Panc1 (cell line): Measurements from ENCODE around the gene MACROD1. TPM values are rescaled to one million over a fixed set of nuclear protein-coding genes. Genes with fewer than 3 reads are reported as not detected.
A peak's percentile ranks its signal among the peaks of the same experiment; 100 is the strongest.

Source experiments
- ATAC-seq: fragments of 200-7000 bp; cut with Tn5 transposase; 2 replicates; pipeline ENCODE4 v1.9.1; 2020; ENCODE audit warnings: mild to moderate bottlenecking, moderate library complexity
- Bru-seq: library from RNA; stranded (reverse); fragments of 400-500 nt; gene quantifications from one replicate; lab custom pipeline; 2021; lab: Mats Ljungman, UMichigan
- BruChase-seq, 2 experiments: library from RNA; stranded (reverse); fragments of 400-500 nt; gene quantifications; one replicate each; lab custom pipeline; 2021; lab: Mats Ljungman, UMichigan
- BruUV-seq: library from RNA; stranded (reverse); fragments of 400-500 nt; replicated peaks from 2 replicates; lab custom pipeline; 2021; lab: Mats Ljungman, UMichigan
- CTCF ChIA-PET: fragments of 300-600 bp; sonication (Branson Sonifier 250); formaldehyde crosslinking; loops from one replicate; lab custom pipeline; 2022; ENCODE audit warnings: antibody characterized with exemption; lab: Charles Lee
- POLR2A ChIA-PET: fragments of 300-600 bp; sonication (Branson Sonifier 250); formaldehyde crosslinking; loops from one replicate; lab custom pipeline; 2022; ENCODE audit warnings: antibody characterized with exemption; lab: Charles Lee
- DNase-seq: peaks from one replicate; pipeline ENCODE4 v3.0.0-alpha.2; 2010; ENCODE audit warnings: low read depth, low spot score
- H3K27ac ChIP-seq: 2 replicates; pipeline ENCODE4 v1.5.1; 2011; ENCODE audit warnings: mild to moderate bottlenecking, low read length, inconsistent platforms
- H3K27me3 ChIP-seq: fragments of 200-500 bp; sonication (Bioruptor generic); 2 replicates; pipeline ENCODE4 v1.6.0; 2014; ENCODE audit warnings: low read length, inconsistent platforms; ENCODE audit not compliant: control insufficient read depth, insufficient read depth
- H3K36me3 ChIP-seq: fragments of 200-500 bp; sonication (Bioruptor generic); 2 replicates; pipeline ENCODE4 v1.5.1; 2014; ENCODE audit warnings: inconsistent platforms, mild to moderate bottlenecking, low read length, moderate library complexity; ENCODE audit not compliant: control insufficient read depth, insufficient read depth
- H3K4me1 ChIP-seq: 2 replicates; pipeline ENCODE4 v1.5.1; 2011; ENCODE audit warnings: inconsistent platforms, mild to moderate bottlenecking, low read length, moderate library complexity; ENCODE audit not compliant: control insufficient read depth, insufficient read depth
- H3K4me3 ChIP-seq, 2 experiments: 2 replicates each; pipeline ENCODE4 v1.5.1; 2011 to 2012; ENCODE audit warnings: low read depth in 2 of 2, low read length in 2 of 2, mild to moderate bottlenecking in 2 of 2, inconsistent platforms in 1 of 2, moderate library complexity in 1 of 2
- H3K9me3 ChIP-seq: fragments of 200-500 bp; sonication (Bioruptor generic); 2 replicates; pipeline ENCODE4 v1.5.1; 2014; ENCODE audit warnings: low read depth, mild to moderate bottlenecking, inconsistent platforms, low read length, moderate library complexity; ENCODE audit not compliant: control insufficient read depth, insufficient read depth
- POLR2AphosphoS5 ChIP-seq: IDR thresholded peaks from 2 replicates; pipeline ENCODE4 v1.6.1; 2012; ENCODE audit warnings: mild to moderate bottlenecking, low read depth, low read length, moderate library complexity
- SIN3A ChIP-seq: IDR thresholded peaks from 2 replicates; pipeline ENCODE4 v1.6.1; 2012; ENCODE audit warnings: low read depth, mild to moderate bottlenecking, low read length, moderate library complexity, borderline replicate concordance; ENCODE audit not compliant: insufficient read depth
- TCF7L2 ChIP-seq: IDR thresholded peaks from 2 replicates; pipeline ENCODE4 v1.6.1; 2011; ENCODE audit warnings: mild to moderate bottlenecking, low read depth, low read length, inconsistent platforms
- in situ Hi-C: cut with HindIII; loops from 2 replicates; pipeline ENCODE4 v1.10.0; 2016; ENCODE audit warnings: low sequenced_read_pairs, low pct_unique_long_range_greater_than_20kb
- intact Hi-C: fragments of 100-400 bp; cut with micrococcal nuclease; formaldehyde crosslinking; loops from one replicate; pipeline ENCODE4 v1.10.0; 2022; ENCODE audit not compliant: unreplicated experiment
- long read RNA-seq: library from polyadenylated mRNA; unstranded; transcript quantifications from one replicate; pipeline ENCODE4 v2.0.0, GENCODE V29; 2021; ENCODE audit not compliant: unreplicated experiment
- polyA plus RNA-seq: library from polyadenylated mRNA; unstranded; fragments of >200 nt; gene quantifications from one replicate; pipeline ENCODE4 v1.2.1, GENCODE V29; 2012; ENCODE audit warnings: missing spikeins; ENCODE audit not compliant: insufficient read length
- total RNA-seq: library from RNA; stranded (reverse); gene quantifications from one replicate; pipeline ENCODE4 v1.2.1, GENCODE V29; 2021; ENCODE audit not compliant: unreplicated experiment
- TF ChIP-seq, protein P1 (sequence below), 2 experiments: IDR thresholded peaks; 2 replicates each; pipeline ENCODE4 v1.6.1; 2011 to 2012; ENCODE audit warnings: low read depth in 2 of 2, control low read depth in 1 of 2, low read length in 1 of 2, mild to moderate bottlenecking in 1 of 2, moderate library complexity in 1 of 2; ENCODE audit not compliant: insufficient read depth in 1 of 2
- TF ChIP-seq, protein P2 (sequence below): fragments of 450-650 bp; IDR thresholded peaks from 2 replicates; pipeline ENCODE4 v1.5.1; 2017; ENCODE audit warnings: mild to moderate bottlenecking

The MACROD1 gene, protein sequence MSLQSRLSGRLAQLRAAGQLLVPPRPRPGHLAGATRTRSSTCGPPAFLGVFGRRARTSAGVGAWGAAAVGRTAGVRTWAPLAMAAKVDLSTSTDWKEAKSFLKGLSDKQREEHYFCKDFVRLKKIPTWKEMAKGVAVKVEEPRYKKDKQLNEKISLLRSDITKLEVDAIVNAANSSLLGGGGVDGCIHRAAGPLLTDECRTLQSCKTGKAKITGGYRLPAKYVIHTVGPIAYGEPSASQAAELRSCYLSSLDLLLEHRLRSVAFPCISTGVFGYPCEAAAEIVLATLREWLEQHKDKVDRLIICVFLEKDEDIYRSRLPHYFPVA
- total RNA-seq (16.8 TPM), Bru-seq, nascent RNA (percentile 56 among the genes with signal in this experiment), BruChase-seq, experiment 1, labeled RNA remaining after a 2-hour chase (percentile 60 among the genes with signal in this experiment), BruChase-seq, experiment 2, labeled RNA remaining after a 6-hour chase (percentile 65 among the genes with signal in this experiment)
- polyA plus RNA-seq = 40.6 TPM
- long read RNA-seq, transcript MACROD1-201 (11 exons, 1,205 nt) = major isoform, 8 of 26 reads
- long read RNA-seq, partial matches to known transcripts = 2 of 26 reads
- long read RNA-seq, other reads (novel, unspliced or antisense) = 12 of 26 reads

DNA sequence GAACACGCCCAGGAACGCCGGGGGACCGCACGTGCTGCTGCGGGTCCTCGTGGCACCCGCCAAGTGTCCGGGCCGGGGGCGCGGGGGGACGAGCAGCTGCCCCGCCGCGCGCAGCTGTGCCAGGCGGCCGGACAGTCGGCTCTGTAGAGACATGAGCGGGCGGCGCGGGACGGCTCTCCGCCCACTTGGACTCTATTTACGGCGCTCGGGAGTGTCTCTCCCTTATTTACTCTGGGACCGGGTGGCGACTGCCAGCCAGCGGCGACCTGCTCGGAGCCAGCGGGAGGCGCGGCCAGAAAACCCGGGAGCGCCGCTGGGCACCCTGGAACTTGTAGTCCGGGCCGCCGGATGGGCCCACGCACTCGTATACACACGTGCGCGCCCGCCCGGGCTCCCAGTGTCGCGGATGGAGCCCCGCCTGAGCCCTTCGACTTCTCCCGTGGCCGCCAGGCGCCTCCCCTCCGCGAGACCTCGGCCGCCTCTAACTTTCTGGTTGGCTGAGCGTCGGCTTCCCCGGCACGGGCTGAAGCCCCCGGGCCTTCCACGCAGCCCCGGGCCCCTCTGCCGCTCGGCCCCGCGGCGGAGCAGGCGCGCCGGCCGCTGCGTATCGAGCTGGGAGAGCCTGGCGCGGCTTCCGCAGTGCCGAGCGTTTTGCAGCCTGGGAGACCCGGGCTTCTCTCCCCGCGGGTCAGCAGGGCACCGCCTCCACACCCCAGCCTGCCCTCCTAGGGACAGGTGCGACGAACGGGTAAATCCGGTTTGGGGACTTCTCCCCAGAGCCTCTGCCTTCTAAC, at the start of gene MACROD1:
MACROD1 (minus strand) TSS at position 272 of the 794 bp plus-strand sequence; CDS start at position 153, 119 bp downstream.
- Histone ChIP-seq H3K27ac (peak within 1 kb of the TSS; percentile 81), H3K9me3 (no peaks in the 10 kb centered on the region), H3K4me1 (peaks cover 11% of the 10 kb centered on the region), H3K27me3 (no peaks in the 10 kb centered on the region), H3K36me3 (no peaks in the 10 kb centered on the region), H3K4me3 (peak within 1 kb of the TSS; percentile 61 to 74)
- intact Hi-C loops = no loop called here
- peak; percentile 96 for ATAC-seq
- ChIA-PET POLR2A (no interaction called here), CTCF (no interaction called here)
- no peak for DNase-seq
- BruUV-seq = TSS peak; percentile 77
- in situ Hi-C loops = no loop called here
- TF ChIP-seq, protein P1, sequence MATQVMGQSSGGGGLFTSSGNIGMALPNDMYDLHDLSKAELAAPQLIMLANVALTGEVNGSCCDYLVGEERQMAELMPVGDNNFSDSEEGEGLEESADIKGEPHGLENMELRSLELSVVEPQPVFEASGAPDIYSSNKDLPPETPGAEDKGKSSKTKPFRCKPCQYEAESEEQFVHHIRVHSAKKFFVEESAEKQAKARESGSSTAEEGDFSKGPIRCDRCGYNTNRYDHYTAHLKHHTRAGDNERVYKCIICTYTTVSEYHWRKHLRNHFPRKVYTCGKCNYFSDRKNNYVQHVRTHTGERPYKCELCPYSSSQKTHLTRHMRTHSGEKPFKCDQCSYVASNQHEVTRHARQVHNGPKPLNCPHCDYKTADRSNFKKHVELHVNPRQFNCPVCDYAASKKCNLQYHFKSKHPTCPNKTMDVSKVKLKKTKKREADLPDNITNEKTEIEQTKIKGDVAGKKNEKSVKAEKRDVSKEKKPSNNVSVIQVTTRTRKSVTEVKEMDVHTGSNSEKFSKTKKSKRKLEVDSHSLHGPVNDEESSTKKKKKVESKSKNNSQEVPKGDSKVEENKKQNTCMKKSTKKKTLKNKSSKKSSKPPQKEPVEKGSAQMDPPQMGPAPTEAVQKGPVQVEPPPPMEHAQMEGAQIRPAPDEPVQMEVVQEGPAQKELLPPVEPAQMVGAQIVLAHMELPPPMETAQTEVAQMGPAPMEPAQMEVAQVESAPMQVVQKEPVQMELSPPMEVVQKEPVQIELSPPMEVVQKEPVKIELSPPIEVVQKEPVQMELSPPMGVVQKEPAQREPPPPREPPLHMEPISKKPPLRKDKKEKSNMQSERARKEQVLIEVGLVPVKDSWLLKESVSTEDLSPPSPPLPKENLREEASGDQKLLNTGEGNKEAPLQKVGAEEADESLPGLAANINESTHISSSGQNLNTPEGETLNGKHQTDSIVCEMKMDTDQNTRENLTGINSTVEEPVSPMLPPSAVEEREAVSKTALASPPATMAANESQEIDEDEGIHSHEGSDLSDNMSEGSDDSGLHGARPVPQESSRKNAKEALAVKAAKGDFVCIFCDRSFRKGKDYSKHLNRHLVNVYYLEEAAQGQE (IDR thresholded peaks at IDR 0.05; ENCODE audit: insufficient read depth in 1 of 2, low read depth in 2 of 2, low read length in 1 of 2) = no peak
- no peak for TF ChIP-seq TCF7L2
- TF ChIP-seq, protein P2, sequence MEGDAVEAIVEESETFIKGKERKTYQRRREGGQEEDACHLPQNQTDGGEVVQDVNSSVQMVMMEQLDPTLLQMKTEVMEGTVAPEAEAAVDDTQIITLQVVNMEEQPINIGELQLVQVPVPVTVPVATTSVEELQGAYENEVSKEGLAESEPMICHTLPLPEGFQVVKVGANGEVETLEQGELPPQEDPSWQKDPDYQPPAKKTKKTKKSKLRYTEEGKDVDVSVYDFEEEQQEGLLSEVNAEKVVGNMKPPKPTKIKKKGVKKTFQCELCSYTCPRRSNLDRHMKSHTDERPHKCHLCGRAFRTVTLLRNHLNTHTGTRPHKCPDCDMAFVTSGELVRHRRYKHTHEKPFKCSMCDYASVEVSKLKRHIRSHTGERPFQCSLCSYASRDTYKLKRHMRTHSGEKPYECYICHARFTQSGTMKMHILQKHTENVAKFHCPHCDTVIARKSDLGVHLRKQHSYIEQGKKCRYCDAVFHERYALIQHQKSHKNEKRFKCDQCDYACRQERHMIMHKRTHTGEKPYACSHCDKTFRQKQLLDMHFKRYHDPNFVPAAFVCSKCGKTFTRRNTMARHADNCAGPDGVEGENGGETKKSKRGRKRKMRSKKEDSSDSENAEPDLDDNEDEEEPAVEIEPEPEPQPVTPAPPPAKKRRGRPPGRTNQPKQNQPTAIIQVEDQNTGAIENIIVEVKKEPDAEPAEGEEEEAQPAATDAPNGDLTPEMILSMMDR = no peak; the same call in 1 of the 2 replicates
- peak; percentile 81; the same call in 1 of the 2 replicates for TF ChIP-seq SIN3A
- peak; percentile 71 for TF ChIP-seq POLR2AphosphoS5

DNA sequence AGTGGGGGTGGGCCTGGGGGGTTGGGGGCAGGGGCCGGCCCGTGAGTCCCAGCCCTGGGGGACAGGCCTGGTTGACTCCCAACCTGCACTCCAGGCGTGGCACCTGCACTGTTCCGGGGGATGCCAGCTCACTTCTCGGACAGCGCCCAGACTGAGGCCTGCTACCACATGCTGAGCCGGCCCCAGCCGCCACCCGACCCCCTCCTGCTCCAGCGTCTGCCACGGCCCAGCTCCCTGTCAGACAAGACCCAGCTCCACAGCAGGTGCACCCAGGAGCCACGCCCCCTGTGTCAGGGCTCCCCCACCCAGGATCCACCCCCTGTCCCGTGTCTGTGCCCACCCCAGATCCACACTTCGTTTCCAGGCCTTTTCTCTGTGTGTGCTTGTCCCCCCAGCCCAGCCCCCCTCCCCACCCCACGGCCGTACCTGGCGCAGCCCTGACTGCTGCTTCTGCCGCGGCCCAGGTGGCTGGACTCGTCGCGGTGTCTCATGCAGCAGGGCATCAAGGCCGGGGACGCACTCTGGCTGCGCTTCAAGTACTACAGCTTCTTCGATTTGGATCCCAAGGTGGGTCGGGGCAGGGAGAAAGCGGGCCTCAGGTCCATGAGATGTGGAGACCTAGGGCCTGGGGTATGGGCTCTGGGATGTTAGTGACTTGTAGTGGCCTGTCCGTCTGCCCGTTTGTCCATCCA, 45.4 kb upstream of the MACROD1 start:
- no peak for DNase-seq
- no TSS peak for BruUV-seq
- no peak overlapping the region for H3K4me3 ChIP-seq
- H3K4me1 ChIP-seq = no peaks in the 10 kb centered on the region; the same call in 1 of the 2 replicates
- H3K9me3 ChIP-seq = no peaks in the 10 kb centered on the region
- POLR2A ChIA-PET = no interaction called here
- no peak for ATAC-seq
- CTCF ChIA-PET = no interaction called here
- intact Hi-C loops = no loop called here
- TF ChIP-seq SIN3A = no peak
- no peak for TF ChIP-seq POLR2AphosphoS5
- TF ChIP-seq, protein P2 = no peak
- TF ChIP-seq TCF7L2 = no peak
- TF ChIP-seq, protein P1 (IDR thresholded peaks at IDR 0.05; ENCODE audit: insufficient read depth in 1 of 2, low read depth in 2 of 2, low read length in 1 of 2) = no peak
- no peaks in the 10 kb centered on the region for H3K36me3 ChIP-seq
- H3K27ac ChIP-seq = no peak overlapping the region
- no peaks in the 10 kb centered on the region for H3K27me3 ChIP-seq
- in situ Hi-C loops = no loop called here
